PFSK-1 (cell line): ENCODE data around the gene VMP1.

Source experiments
- FOXP2 ChIP-seq: optimal IDR thresholded peaks from 2 replicates; pipeline ENCODE3; 2011; ENCODE audit warnings: borderline replicate concordance, control low read depth, inconsistent platforms; ENCODE audit not compliant: insufficient read depth; ENCODE audit errors: extremely low read length, extremely low read depth
- POLR2AphosphoS5 ChIP-seq: IDR thresholded peaks from 2 replicates; pipeline ENCODE4 v1.6.1; 2012; ENCODE audit warnings: low read depth, mild to moderate bottlenecking, control low read depth, low read length, moderate library complexity
- SIN3A ChIP-seq: IDR thresholded peaks from 2 replicates; pipeline ENCODE4 v1.6.1; 2012; ENCODE audit warnings: mild to moderate bottlenecking, low read length, moderate library complexity, borderline replicate concordance; ENCODE audit not compliant: insufficient read depth
- TAF1 ChIP-seq: IDR thresholded peaks from 2 replicates; pipeline ENCODE4 v1.6.1; 2012; ENCODE audit warnings: low read length, control low read depth, borderline replicate concordance; ENCODE audit not compliant: insufficient read depth
- TF ChIP-seq, protein P1 (sequence below), 2 experiments: IDR thresholded peaks; 2 replicates each; pipeline versions ENCODE4 v1.6.1 to v1.8.0; 2011 to 2012; ENCODE audit warnings: low read depth in 2 of 2, low read length in 2 of 2, control low read depth in 1 of 2, inconsistent platforms in 1 of 2, mild to moderate bottlenecking in 1 of 2, moderate library complexity in 1 of 2; ENCODE audit not compliant: insufficient read depth in 1 of 2

VMP1 gene

GRCh38 chr17:59845595-59846393, 138.3 kb downstream of the VMP1 start:
- peak; percentile 20; the same call in 1 of the 2 replicates for TF ChIP-seq SIN3A
- 0 out of 2 replicates have a peak, but pooled peaks have one; percentile 28 for TF ChIP-seq POLR2AphosphoS5
- TF ChIP-seq, protein P1, sequence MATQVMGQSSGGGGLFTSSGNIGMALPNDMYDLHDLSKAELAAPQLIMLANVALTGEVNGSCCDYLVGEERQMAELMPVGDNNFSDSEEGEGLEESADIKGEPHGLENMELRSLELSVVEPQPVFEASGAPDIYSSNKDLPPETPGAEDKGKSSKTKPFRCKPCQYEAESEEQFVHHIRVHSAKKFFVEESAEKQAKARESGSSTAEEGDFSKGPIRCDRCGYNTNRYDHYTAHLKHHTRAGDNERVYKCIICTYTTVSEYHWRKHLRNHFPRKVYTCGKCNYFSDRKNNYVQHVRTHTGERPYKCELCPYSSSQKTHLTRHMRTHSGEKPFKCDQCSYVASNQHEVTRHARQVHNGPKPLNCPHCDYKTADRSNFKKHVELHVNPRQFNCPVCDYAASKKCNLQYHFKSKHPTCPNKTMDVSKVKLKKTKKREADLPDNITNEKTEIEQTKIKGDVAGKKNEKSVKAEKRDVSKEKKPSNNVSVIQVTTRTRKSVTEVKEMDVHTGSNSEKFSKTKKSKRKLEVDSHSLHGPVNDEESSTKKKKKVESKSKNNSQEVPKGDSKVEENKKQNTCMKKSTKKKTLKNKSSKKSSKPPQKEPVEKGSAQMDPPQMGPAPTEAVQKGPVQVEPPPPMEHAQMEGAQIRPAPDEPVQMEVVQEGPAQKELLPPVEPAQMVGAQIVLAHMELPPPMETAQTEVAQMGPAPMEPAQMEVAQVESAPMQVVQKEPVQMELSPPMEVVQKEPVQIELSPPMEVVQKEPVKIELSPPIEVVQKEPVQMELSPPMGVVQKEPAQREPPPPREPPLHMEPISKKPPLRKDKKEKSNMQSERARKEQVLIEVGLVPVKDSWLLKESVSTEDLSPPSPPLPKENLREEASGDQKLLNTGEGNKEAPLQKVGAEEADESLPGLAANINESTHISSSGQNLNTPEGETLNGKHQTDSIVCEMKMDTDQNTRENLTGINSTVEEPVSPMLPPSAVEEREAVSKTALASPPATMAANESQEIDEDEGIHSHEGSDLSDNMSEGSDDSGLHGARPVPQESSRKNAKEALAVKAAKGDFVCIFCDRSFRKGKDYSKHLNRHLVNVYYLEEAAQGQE (IDR thresholded peaks at IDR 0.05; ENCODE audit: insufficient read depth in 1 of 2, low read depth in 2 of 2, low read length in 2 of 2), result no peak
- TF ChIP-seq FOXP2, result no peak
- no peak for TF ChIP-seq TAF1

DNA sequence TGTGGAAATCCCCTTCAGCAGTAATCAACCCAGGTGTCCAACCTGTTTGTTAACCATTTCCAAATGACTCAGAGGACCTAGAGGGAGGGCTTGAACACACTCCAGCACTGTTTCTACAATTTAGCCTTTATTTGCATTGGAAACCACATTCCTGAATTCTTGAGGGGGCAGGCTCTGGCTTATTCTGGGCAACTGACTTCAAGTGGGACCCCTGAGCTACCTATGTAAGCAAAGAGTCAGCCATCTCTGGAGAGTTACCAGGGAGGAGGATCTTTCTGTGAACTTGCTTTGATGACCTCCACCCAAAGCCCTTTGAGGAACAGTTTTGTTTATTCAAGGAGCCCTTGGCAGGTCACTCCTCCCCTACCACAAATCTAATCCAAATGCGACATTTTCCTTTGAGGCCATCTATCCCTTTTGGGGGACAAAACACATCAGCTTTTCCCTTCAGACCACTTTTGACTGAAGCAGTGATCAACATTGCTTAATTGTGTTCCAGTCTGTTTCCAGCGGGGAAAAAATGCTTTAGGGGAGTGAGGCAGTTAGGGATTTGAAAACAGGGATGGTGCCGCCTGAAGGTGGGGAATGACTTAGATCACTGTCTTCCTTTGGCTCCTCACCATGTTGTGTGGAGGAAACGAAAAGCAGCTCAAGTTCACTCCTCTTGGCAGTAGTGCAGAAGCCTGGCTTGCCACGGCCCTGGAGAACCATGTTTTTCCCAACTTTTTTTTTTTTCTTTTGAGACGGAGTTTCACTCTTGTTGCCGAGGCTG, 139.1 kb downstream of the VMP1 start:
- TF ChIP-seq TAF1 (no peak), POLR2AphosphoS5 (no peak), SIN3A (peak; percentile 85; the same call in 1 of the 2 replicates), FOXP2 (no peak)
- TF ChIP-seq, protein P1 (IDR thresholded peaks at IDR 0.05; ENCODE audit: insufficient read depth in 1 of 2, low read depth in 2 of 2, low read length in 2 of 2), result no peak

GRCh38 chr17:59848385-59848668, 140.9 kb downstream of the VMP1 start:
- TF ChIP-seq TAF1 (no peak), POLR2AphosphoS5 (no peak), FOXP2 (no peak)

DNA sequence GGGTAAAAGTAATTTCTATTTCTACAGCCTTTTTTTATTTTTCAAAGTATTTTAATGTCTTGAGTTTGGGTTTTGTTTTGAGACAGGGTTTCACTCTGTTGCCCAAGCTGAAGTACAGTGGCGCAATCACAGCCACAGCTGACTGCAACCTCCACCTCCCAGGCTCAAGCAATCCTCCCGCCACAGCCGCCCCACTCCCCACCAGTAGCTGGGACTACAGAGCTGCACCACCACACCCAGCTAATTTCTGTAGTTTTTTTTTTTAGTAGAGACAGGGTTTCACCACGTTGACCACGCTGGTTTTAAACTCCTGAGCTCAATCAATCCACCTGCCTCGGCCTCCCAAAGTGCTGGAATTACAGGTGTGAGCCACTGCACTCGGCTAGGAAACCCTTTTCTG, 141.3 kb downstream of the VMP1 start:
- no peak for TF ChIP-seq POLR2AphosphoS5
- TF ChIP-seq SIN3A, result no peak
- no peak for TF ChIP-seq TAF1

DNA sequence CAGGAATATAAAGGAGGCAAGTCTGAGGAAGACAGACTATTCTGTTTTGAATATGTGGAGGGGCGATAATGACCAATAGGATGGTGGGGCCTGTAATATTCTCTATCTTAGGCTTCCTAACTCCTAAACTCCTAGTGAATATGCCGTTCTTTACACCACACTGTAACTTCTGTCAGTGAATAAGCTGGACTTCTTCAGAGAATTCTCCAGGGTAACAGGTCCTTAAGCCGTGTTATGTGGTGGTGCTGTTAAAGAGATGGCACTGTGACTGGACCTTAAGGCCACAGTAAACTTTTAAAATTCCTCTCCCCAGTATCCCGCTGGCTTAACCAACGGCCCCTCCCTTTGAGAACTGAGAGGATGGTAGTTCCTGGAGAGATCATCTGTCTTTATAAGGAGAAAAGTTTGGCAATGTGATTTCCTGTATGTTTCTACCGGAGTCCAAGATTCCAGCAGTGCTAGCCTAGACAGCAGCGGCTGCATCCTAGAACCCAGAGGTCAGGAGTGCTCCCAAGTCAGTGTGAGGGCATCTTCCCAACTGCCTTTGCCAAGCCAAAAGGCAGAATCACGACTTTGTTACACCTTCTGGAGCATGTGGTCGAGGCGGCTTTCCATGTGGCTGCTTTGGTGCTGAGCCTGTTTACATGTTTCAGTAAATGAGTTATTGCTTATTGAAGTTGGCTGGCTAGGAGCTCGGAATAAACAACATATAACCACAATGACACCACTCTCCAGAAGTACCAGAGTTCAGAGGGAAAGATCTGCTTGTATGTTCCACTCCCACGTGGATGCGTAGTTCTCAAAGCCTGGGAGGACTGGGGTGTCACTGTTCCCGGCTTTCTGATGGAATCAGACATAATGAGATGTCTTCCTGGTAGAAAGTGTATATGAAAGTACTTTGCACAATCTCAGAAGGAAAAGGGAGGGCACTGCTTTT, 144.3 kb downstream of the VMP1 start:
- no peak; the same call in 1 of the 2 replicates for TF ChIP-seq POLR2AphosphoS5
- no peak for TF ChIP-seq TAF1
- peak; percentile 66 for TF ChIP-seq FOXP2
- TF ChIP-seq, protein P1 (IDR thresholded peaks at IDR 0.05; ENCODE audit: insufficient read depth in 1 of 2, low read depth in 2 of 2, low read length in 2 of 2), result no peak
